Activated CD8-positive, alpha-beta T cell treated with anti-CD3 and anti-CD28 coated beads, Interleukin-2, amount 10 ng/mL, durations not matched to agents 7 days and 5 days (primary cell): ENCODE data around the gene GRID1. TPM values are rescaled to one million over a fixed set of nuclear protein-coding genes. Genes with fewer than 3 reads are reported as not detected.

Experiments
- ATAC-seq: fragments of 150-1000 bp; cut with Tn5 transposase; one replicate; pipeline ENCODE4 v1.10.0; 2021; ENCODE audit warnings: moderate library complexity
- CTCF ChIA-PET: fragments of 350-600 bp; sonication (Branson Sonifier 250); formaldehyde crosslinking; loops from one replicate; lab custom pipeline; 2021; ENCODE audit warnings: antibody characterized with exemption; lab: Charles Lee
- POLR2A ChIA-PET: fragments of 350-600 bp; sonication (Branson Sonifier 250); formaldehyde crosslinking; loops from one replicate; lab custom pipeline; 2021; ENCODE audit warnings: antibody characterized with exemption; lab: Charles Lee
- DNase-seq: peaks from one replicate; pipeline ENCODE4 v3.0.0-alpha.2; 2020
- H3K27ac Mint-ChIP-seq: one replicate; pipeline ENCODE4 v1.8.0; 2021; ENCODE audit warnings: mild to moderate bottlenecking, mixed read lengths
- H3K27me3 Mint-ChIP-seq: one replicate; pipeline ENCODE4 v1.8.0; 2021; ENCODE audit warnings: low read depth, mixed read lengths
- H3K36me3 Mint-ChIP-seq: one replicate; pipeline ENCODE4 v1.8.0; 2021; ENCODE audit warnings: low read depth, mixed read lengths
- H3K4me1 Mint-ChIP-seq: one replicate; pipeline ENCODE4 v1.8.0; 2021; ENCODE audit warnings: low read depth, mixed read lengths
- H3K4me3 Mint-ChIP-seq: one replicate; pipeline ENCODE4 v1.8.0; 2021; ENCODE audit warnings: mild to moderate bottlenecking, mixed read lengths
- H3K9me3 Mint-ChIP-seq: one replicate; pipeline ENCODE4 v1.8.0; 2022; ENCODE audit warnings: mixed read lengths; ENCODE audit not compliant: insufficient read depth
- total RNA-seq, 2 experiments: library from RNA; stranded (reverse); gene quantifications; one replicate each; pipeline ENCODE4 v1.2.3, GENCODE V29; 2021

Gene GRID1
- total RNA-seq, 2 experiments from 2014 or later: not detected

- Mint-ChIP-seq H3K36me3 (no peaks in the 10 kb centered on the region), H3K4me3 (no peak overlapping the region), H3K27me3 (peaks cover 9% of the 10 kb centered on the region), H3K27ac (no peak overlapping the region), H3K4me1 (no peaks in the 10 kb centered on the region), H3K9me3 (no peaks in the 10 kb centered on the region)
- POLR2A ChIA-PET: no interaction called here
- ATAC-seq (no peak), DNase-seq (no peak)
- CTCF ChIA-PET: no interaction called here
Measured at GRCh38 chr10:86330778-86331763, 35.5 kb downstream of the GRID1 start.

GRCh38 chr10:86329896-86330680 lies 36.5 kb downstream of the GRID1 start:
- H3K27ac Mint-ChIP-seq: no peak overlapping the region
- no peaks in the 10 kb centered on the region for H3K36me3 Mint-ChIP-seq
- POLR2A ChIA-PET: no interaction called here
- ATAC-seq: no peak
- no peaks in the 10 kb centered on the region for H3K4me1 Mint-ChIP-seq
- CTCF ChIA-PET: no interaction called here
- DNase-seq: no peak
- H3K9me3 Mint-ChIP-seq: no peaks in the 10 kb centered on the region
- H3K4me3 Mint-ChIP-seq: no peak overlapping the region
- peaks cover 12% of the 10 kb centered on the region for H3K27me3 Mint-ChIP-seq

- ChIA-PET CTCF (no interaction called here), POLR2A (no interaction called here)
- DNase-seq: no peak
- no peaks in the 10 kb centered on the region for H3K36me3 Mint-ChIP-seq
- no peak overlapping the region for H3K4me3 Mint-ChIP-seq
- ATAC-seq: no peak
- H3K4me1 Mint-ChIP-seq: no peaks in the 10 kb centered on the region
- peaks cover 12% of the 10 kb centered on the region for H3K27me3 Mint-ChIP-seq
- H3K27ac Mint-ChIP-seq: no peak overlapping the region
- no peaks in the 10 kb centered on the region for H3K9me3 Mint-ChIP-seq
Measured at GRCh38 chr10:86329093-86329710, 37.4 kb downstream of the GRID1 start.

GRCh38 chr10:86327954-86328725 lies 38.5 kb downstream of the GRID1 start:
- H3K27me3 Mint-ChIP-seq: peaks cover 12% of the 10 kb centered on the region
- no peaks in the 10 kb centered on the region for H3K4me1 Mint-ChIP-seq
- H3K36me3 Mint-ChIP-seq: no peaks in the 10 kb centered on the region
- ATAC-seq (no peak), DNase-seq (no peak)
- ChIA-PET POLR2A (no interaction called here), CTCF (no interaction called here)
- H3K4me3 Mint-ChIP-seq: no peak overlapping the region
- no peaks in the 10 kb centered on the region for H3K9me3 Mint-ChIP-seq
- H3K27ac Mint-ChIP-seq: no peak overlapping the region

DNA sequence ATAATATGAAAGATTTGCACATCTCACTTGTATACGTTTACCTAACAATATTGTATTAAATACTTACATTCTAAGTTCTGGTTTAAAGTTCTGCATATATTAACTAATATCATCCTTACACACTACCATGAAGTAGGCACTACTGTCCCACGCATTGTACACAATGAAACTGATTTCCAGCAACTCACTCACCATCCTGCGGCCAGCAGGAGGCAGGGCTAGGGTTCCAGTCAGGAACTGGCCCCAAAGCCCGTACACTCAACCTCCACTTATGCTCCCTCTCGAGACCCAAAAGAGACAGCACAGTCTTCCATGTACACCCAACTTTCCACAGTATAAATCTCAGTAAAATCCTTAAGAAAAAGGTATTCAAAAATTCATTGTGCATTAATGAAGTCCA lies 41.4 kb downstream of the GRID1 start:
- ATAC-seq: no peak
- no peak overlapping the region for H3K4me3 Mint-ChIP-seq
- CTCF ChIA-PET: no interaction called here

DNA sequence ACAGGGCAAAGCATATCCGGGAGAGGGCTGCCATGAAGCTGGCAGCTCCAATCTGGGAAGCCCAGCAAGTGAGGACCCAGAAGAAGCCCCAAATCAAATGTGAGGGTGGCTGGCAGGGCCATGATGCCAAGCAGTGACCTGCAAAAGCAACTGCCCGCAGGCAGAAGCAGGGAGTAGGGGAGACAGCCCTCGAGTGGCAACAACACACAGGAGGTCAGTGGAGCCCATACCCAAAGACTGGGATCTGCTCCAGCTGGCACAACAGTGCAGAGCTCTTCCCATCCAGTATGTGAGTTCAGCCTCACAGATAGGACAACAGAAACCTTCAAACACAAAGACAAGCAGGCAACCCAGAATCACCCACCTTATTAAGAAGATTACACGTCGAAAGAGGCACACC lies 45.0 kb downstream of the GRID1 start:
- Mint-ChIP-seq H3K27me3 (peaks cover 7% of the 10 kb centered on the region), H3K4me1 (no peaks in the 10 kb centered on the region), H3K36me3 (no peaks in the 10 kb centered on the region), H3K27ac (no peak overlapping the region), H3K4me3 (no peak overlapping the region), H3K9me3 (no peaks in the 10 kb centered on the region)
- DNase-seq: no peak
- no peak for ATAC-seq
- ChIA-PET POLR2A (no interaction called here), CTCF (no interaction called here)

More for the DNA sequence above, 41.4 kb downstream of the GRID1 start:
- POLR2A ChIA-PET: no interaction called here
- H3K27ac Mint-ChIP-seq: no peak overlapping the region
- no peaks in the 10 kb centered on the region for H3K4me1 Mint-ChIP-seq
- no peaks in the 10 kb centered on the region for H3K9me3 Mint-ChIP-seq
- no peak for DNase-seq
- H3K36me3 Mint-ChIP-seq: no peaks in the 10 kb centered on the region
- H3K27me3 Mint-ChIP-seq: peaks cover 9% of the 10 kb centered on the region

GRCh38 chr10:86319676-86320075 lies 46.9 kb downstream of the GRID1 start:
- H3K36me3 Mint-ChIP-seq: no peaks in the 10 kb centered on the region
- no peak for ATAC-seq
- ChIA-PET POLR2A (no interaction called here), CTCF (no interaction called here)
- H3K27ac Mint-ChIP-seq: no peak overlapping the region
- DNase-seq: no peak
- no peaks in the 10 kb centered on the region for H3K27me3 Mint-ChIP-seq
- H3K9me3 Mint-ChIP-seq: no peaks in the 10 kb centered on the region
- no peak overlapping the region for H3K4me3 Mint-ChIP-seq
- no peaks in the 10 kb centered on the region for H3K4me1 Mint-ChIP-seq

DNA sequence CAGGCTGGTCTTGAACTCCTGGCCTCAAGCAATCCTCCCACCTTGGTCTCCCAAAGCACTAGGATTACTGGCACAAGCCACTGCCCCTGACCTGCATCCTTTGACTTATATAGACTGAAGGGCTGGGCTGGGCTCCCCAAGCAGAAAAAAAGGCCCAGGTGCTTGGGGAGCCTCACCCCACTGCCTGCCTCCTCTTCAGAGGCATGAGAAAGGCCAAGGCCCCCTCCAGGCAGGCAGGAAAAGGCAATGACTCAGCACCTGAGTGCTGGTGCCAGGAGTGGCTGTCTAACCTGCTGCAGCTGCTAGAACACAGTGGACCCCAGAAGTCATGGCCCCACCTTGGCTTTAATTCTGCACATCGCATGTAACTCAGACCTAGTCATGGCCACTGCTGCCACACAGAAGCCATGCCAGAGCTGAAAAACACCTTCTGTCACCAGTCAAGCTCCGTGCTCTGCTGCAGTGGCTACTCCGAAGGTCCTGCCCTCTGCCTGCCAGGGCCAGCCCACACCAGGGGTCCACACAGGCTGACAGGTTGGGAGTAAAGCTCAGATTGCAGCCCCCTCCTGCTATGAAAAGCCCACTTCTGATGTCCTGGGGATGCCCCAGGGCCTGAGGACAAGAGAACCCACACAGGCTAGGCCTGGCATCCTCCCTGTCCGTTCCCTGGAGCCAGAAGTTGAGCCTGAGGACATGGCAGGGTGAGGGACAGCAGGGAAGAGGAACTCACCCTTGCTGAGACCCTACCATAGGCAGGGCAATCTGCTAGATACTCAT lies 48.5 kb downstream of the GRID1 start:
- DNase-seq (no peak), ATAC-seq (no peak)
- no peaks in the 10 kb centered on the region for H3K27me3 Mint-ChIP-seq
- ChIA-PET CTCF (no interaction called here), POLR2A (no interaction called here)
- H3K4me1 Mint-ChIP-seq: no peaks in the 10 kb centered on the region
- H3K4me3 Mint-ChIP-seq: no peak overlapping the region
- H3K36me3 Mint-ChIP-seq: no peaks in the 10 kb centered on the region
- no peak overlapping the region for H3K27ac Mint-ChIP-seq
- H3K9me3 Mint-ChIP-seq: no peaks in the 10 kb centered on the region

- H3K4me1 Mint-ChIP-seq: no peaks in the 10 kb centered on the region
- ATAC-seq (no peak), DNase-seq (no peak)
- H3K27ac Mint-ChIP-seq: no peak overlapping the region
- H3K4me3 Mint-ChIP-seq: no peak overlapping the region
- H3K9me3 Mint-ChIP-seq: no peaks in the 10 kb centered on the region
- ChIA-PET CTCF (no interaction called here), POLR2A (interaction anchor here (0.6 kb wide), 1 partner anchor 10 kb away, joined by 3 read pairs; no protein-coding TSS in a partner anchor)
- no peaks in the 10 kb centered on the region for H3K27me3 Mint-ChIP-seq
- H3K36me3 Mint-ChIP-seq: no peaks in the 10 kb centered on the region
Measured at GRCh38 chr10:86316990-86317389, 49.6 kb downstream of the GRID1 start.

GRCh38 chr10:86316274-86316835 lies 50.2 kb downstream of the GRID1 start:
- no peak overlapping the region for H3K27ac Mint-ChIP-seq
- no peaks in the 10 kb centered on the region for H3K9me3 Mint-ChIP-seq
- H3K4me1 Mint-ChIP-seq: no peaks in the 10 kb centered on the region
- ATAC-seq (no peak), DNase-seq (no peak)
- ChIA-PET CTCF (no interaction called here), POLR2A (interaction anchor here (0.6 kb wide), 1 partner anchor 10 kb away, joined by 3 read pairs; no protein-coding TSS in a partner anchor)
- no peak overlapping the region for H3K4me3 Mint-ChIP-seq
- H3K27me3 Mint-ChIP-seq: no peaks in the 10 kb centered on the region
- no peaks in the 10 kb centered on the region for H3K36me3 Mint-ChIP-seq
